Stimulated activated CD4-positive, alpha-beta T cell treated with anti-CD3 and anti-CD28 coated beads, Interleukin-4, amount 100 ng/mL, for 48 hours (primary cell): Measurements from ENCODE around the gene POFUT1.
"Not testable (repeated sequence)": the region's sequence is repeated elsewhere in the genome, so short reads cannot be mapped to it uniquely, and the experiment has no call there.

Source experiments
- DNase-seq, 2 donors: peaks; one replicate each; pipeline ENCODE4 v3.0.0-alpha.2; 2020; ENCODE audit warnings: low read depth in 2 of 2

POFUT1 gene

DNA sequence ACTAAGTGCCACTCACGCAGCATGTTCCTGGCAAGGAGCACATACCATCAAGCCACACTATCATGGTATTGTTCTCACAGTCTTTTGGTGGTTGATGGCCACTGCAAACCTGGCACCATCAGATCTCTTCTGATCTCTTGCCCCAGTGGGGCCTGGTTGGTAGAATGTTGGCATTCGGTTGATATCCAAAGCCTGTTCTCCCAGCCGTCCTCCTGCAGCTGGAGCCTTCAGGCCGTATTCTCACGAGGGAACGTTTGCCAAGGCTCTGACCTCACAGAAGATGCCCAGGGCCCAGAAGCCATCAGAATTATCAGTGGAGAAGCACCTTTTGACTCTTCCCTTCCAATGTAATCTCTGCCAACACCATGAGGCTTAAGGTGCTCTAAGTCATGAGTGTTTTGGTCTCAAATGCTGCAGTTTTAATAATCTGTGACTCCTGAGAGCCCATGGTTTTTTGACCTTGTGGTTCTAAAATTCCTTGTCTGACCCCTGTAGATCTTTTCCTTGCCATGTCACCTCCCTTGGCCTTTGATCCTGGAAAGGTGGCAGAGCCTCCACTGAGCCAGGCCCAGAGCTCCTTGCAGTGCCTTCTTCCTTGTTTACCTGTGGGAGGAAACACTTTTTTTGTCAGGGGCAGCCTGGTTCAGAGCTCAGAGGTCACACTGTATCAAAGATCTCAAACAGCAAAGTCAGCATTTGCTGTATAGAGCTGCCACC, 27.8 kb downstream of the POFUT1 start:
- no peak for DNase-seq

GRCh38 chr20:32236048-32236533, 28.4 kb downstream of the POFUT1 start:
- DNase-seq = no peak

DNA sequence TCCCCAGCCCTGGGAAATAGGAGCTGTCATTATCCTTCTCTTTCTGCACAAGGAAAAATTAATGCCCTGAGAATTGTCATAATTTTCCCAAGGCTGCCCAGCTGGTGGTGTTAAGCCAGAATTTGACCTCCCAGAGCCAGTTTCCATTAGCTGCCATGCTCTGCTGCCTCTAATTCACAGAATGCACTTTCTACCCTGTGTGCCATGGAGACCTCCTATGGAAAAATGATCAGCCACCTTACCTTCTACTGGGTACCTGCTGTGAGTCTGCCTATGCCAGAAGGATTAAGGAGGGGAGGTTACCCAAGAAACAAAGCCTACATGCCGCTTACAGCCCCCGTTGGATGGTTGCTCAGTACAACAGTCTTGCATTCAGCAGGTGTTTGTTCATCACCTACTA, 29.1 kb downstream of the POFUT1 start:
- no peak for DNase-seq

- DNase-seq = no peak
These were observed 29.7 kb downstream of the POFUT1 start for GRCh38 chr20:32237419-32237818.

GRCh38 chr20:32238483-32239425, 31.1 kb downstream of the POFUT1 start:
- DNase-seq = no peak

DNA sequence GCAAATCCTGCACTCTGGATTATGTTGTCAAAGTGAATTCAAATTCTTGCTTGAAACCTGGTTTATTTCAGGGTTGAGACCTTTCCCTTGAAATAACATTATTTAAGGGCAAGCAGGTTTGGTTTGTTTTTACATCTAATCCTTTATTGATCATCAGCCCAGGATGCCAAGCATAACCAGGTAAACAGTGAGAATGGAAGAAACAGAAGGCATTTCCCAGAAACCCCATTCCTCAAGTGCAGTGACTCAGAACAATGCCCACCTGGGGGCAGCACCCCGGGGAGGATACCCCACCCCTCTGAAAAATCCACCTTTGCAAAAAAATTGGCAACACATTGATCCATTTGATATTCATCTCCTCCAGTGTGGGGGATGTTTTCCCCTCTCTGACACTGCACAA, 32.5 kb downstream of the POFUT1 start:
- DNase-seq = no peak

- no peak for DNase-seq
These were observed 34.1 kb downstream of the POFUT1 start for GRCh38 chr20:32241807-32242206.

GRCh38 chr20:32244150-32244823, 36.6 kb downstream of the POFUT1 start:
- DNase-seq = no peak

DNA sequence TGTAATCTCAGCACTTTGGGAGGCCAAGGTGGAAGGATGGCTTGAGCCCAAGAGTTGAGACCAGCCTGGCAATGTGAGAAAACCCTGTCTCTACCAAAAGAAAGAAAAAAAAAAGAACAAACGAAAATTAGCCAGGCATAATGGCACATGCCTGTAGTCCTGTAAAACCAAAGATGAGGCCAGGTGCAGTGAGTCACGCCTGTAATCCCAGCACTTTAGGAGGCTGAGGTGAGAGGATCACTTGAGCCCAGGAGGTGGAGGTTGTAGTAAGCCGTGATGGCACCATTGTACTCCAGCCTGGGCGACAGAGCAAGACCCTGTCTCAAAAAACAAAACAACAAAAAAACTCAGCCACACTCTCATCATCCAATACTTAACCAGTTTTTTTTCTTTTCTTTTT, 37.3 kb downstream of the POFUT1 start:
- DNase-seq = no peak

DNA sequence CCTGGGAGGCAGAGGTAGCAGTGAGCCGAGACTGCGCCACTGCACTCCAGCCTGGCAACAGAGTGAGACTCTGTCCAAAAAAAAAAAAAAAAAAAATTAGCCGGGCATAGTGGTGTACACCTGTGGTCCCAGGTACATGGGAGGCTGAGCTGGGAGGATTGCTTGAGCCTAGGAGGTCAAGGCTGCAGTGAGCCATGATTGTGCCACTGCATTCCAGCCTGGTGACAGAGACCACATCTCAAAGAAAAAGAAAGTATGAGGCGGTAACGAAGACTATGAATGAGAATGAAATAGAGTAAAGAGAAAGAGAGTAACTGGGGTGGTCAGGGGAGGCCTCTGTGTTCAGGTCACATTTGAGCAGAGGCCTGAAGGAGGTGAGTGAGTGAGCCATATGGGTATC, 38.5 kb downstream of the POFUT1 start:
- DNase-seq = not testable (repeated sequence)

DNA sequence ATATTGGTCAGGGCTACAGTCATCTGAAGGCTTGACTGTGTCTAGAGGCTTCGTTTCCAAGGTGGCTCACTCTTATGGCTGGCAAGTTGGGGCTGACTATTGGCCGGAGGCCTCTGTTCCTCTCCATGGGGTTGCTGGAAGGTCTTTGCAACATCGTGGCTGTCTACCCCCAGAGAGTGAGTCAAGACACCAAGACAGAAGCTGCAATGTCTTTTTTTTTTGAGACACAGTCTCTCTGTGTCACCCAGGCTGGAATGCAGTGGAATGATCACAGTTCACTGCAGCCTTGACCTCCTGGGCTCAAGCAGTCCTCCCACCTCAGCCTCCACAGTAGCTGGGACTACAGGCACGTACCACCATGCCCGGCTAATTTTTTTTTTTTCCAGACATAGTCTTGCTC, 40.4 kb downstream of the POFUT1 start:
- no peak for DNase-seq

GRCh38 chr20:32249030-32249738, 41.5 kb downstream of the POFUT1 start:
- peak in 1 of 2 donors; percentile 30 for DNase-seq

- DNase-seq = no peak
These were observed 43.8 kb downstream of the POFUT1 start for GRCh38 chr20:32251470-32251869.

- DNase-seq = peak; percentile 73 to 88
These were observed 44.5 kb downstream of the POFUT1 start for GRCh38 chr20:32252189-32252588.

GRCh38 chr20:32260973-32261372, 53.3 kb downstream of the POFUT1 start:
- not testable (repeated sequence) for DNase-seq

DNA sequence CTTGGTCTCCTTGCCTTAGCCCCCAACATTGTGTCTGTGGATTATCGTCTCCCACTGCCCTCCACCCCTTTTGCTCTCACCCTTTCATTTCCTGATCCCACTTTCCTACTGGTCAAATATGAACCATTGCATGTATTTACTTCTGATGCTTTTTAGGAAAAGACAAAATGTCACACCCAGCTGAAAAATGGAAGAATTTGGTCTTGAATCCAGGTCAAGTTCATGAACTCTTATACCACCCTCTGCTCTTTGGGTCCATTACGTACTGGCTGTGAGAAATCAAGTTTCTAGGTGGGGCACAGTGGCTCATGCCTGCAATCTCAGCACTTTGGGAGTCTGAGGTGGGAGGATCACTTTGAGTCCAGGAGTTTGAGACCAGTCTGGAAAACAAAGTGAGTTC, 54.0 kb downstream of the POFUT1 start:
- DNase-seq = no peak

- no peak for DNase-seq
These were observed 55.8 kb downstream of the POFUT1 start for GRCh38 chr20:32263398-32263954.

GRCh38 chr20:32271620-32272019, 63.9 kb downstream of the POFUT1 start:
- DNase-seq = no peak

- no peak for DNase-seq
These were observed 66.7 kb downstream of the POFUT1 start for GRCh38 chr20:32274359-32274758.

GRCh38 chr20:32275163-32275562, 67.5 kb downstream of the POFUT1 start:
- not testable (repeated sequence) for DNase-seq
